ENCODE results near the gene CES3. TPM values are rescaled to one million over a fixed set of nuclear protein-coding genes. Genes with fewer than 3 reads are reported as not detected.
A peak's percentile ranks its signal among the peaks of the same experiment; 100 is the strongest.

CES3 gene
- total and polyA plus RNA-seq, 9 of the 15 experiments (the other 6 are each of a cell fraction or from before 2014, with no cell fraction given), result 0.06 to 2.2 (median 0.68) TPM

GRCh38 chr16:67016681-67017420 is 55.8 kb downstream of the CES3 start:
- BruUV-seq (replicated peaks), result no TSS peak
- CTCF ChIA-PET (ENCODE audit: low intra/inter-chr PET ratio), result interaction anchor here (0.8 to 3.1 kb wide), 7 partner anchors 39 to 169 kb away, joined by 3 to 29 read pairs (median 7); partner anchors contain the start of gene CES3
- WGBS (ENCODE audit: insufficient coverage, low coverage, missing lambda C conversion rate), result 33% methylated on average over 5 of the region's 5 CpGs
- no peaks in the 10 kb centered on the region for H3K27me3 ChIP-seq (ENCODE audit: control insufficient read depth in 2 of 2, insufficient read depth in 2 of 2, low read length in 2 of 2)
- peak overlapping the region in 1 of 2 experiments; percentile 45; a peak in 1 of 4 replicates for H3K9ac ChIP-seq (ENCODE audit: insufficient read depth in 1 of 2, low read depth in 2 of 2, low read length in 2 of 2)
- no peaks in the 10 kb centered on the region for H3K36me3 ChIP-seq (ENCODE audit: control insufficient read depth, insufficient read depth, low read length)
- FAIRE-seq, result no peak
- H3K4me3 ChIP-seq, result no peak overlapping the region
- no peak overlapping the region for H2AFZ ChIP-seq (ENCODE audit: low read depth, low read length)
- H3K79me2 ChIP-seq (ENCODE audit: control insufficient read depth, insufficient read depth, low read length), result no peaks in the 10 kb centered on the region
- TF ChIP-seq GABPB1 (CRISPR knock-in tag; IDR thresholded peaks at IDR 0.05), result 0 out of 2 replicates have a peak, but pooled peaks have one; percentile 2
- no peak for TF ChIP-seq CXXC5 (CRISPR knock-in tag; IDR thresholded peaks at IDR 0.05)
- no peak overlapping the region for H3K4me2 ChIP-seq (ENCODE audit: insufficient read depth, low read length)
- in situ Hi-C loops (cut with MboI), result loop anchor here (5.0 kb wide), 2 partner anchors 75 to 140 kb away; partner anchors contain the start of genes FBXL8 and TRADD
- H3K27ac ChIP-seq (ENCODE audit: extremely low read depth, low read depth, low read length), result no peak overlapping the region
- no peak for ATAC-seq
- DNase-seq (ENCODE audit: extremely low read depth in 1 of 4, low spot score in 3 of 4), result no peak
- POLR2A ChIA-PET, result interaction anchor here (0.8 to 2.0 kb wide), 2 partner anchors 12 to 143 kb away, joined by 4 to 15 read pairs; partner anchors contain the start of genes CBFB, FBXL8 and TRADD
- H4K20me1 ChIP-seq (replicated peaks; ENCODE audit: control insufficient read depth, insufficient read depth, low read length), result no peaks in the 10 kb centered on the region
- intact Hi-C loops (cut with micrococcal nuclease), result loop anchor here (5.0 to 10.0 kb wide), 4 partner anchors 65 to 388 kb away; partner anchors contain the start of gene MATCAP1
- no peaks in the 10 kb centered on the region for H3K9me1 ChIP-seq (ENCODE audit: control insufficient read depth, insufficient read depth, low read length)
- no peaks in the 10 kb centered on the region for H3K9me3 ChIP-seq (replicated peaks; ENCODE audit: control insufficient read depth, insufficient read depth, low read depth, low read length)
- peaks cover 4 to 19% of the 10 kb centered on the region in 2 experiments; a peak in 4 of 5 replicates for H3K4me1 ChIP-seq (replicated peaks in 1 of 2; ENCODE audit: control insufficient read depth in 2 of 2, insufficient read depth in 2 of 2, low read length in 2 of 2)

DNA sequence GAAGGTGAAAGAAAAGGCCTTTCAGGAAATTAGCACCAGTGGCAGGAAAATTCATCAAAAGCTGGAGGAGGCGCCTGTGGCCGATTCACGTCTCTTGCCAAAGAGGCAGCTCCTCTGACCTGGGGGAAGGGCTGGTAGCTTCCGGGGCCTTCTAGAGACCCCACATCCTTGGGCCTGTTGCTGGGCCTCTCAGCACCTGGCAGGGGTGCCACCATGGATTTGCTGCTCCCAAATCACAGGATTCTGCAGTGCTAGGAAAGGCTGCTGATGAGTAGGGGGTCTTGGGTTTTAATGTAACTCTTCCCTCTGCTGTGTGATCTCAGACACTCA is 56.3 kb downstream of the CES3 start:
- no peak overlapping the region for H3K27ac ChIP-seq (ENCODE audit: extremely low read depth, low read depth, low read length)
- FAIRE-seq (no peak), ATAC-seq (no peak), DNase-seq (ENCODE audit: extremely low read depth in 1 of 4, low spot score in 3 of 4) (no peak)
- no peaks in the 10 kb centered on the region for H3K9me3 ChIP-seq (replicated peaks; ENCODE audit: control insufficient read depth, insufficient read depth, low read depth, low read length)
- in situ Hi-C loops (cut with MboI), result loop anchor here (5.0 kb wide), 2 partner anchors 75 to 140 kb away; partner anchors contain the start of genes FBXL8 and TRADD
- peaks cover 4 to 19% of the 10 kb centered on the region in 2 experiments; a peak in 4 of 5 replicates for H3K4me1 ChIP-seq (replicated peaks in 1 of 2; ENCODE audit: control insufficient read depth in 2 of 2, insufficient read depth in 2 of 2, low read length in 2 of 2)
- intact Hi-C loops (cut with micrococcal nuclease), result loop anchor here (5.0 to 10.0 kb wide), 4 partner anchors 65 to 387 kb away; partner anchors contain the start of gene MATCAP1
- no peak overlapping the region for H2AFZ ChIP-seq (ENCODE audit: low read depth, low read length)
- no peaks in the 10 kb centered on the region for H3K27me3 ChIP-seq (ENCODE audit: control insufficient read depth in 2 of 2, insufficient read depth in 2 of 2, low read length in 2 of 2)
- H3K4me3 ChIP-seq, result no peak overlapping the region
- no peaks in the 10 kb centered on the region for H3K9me1 ChIP-seq (ENCODE audit: control insufficient read depth, insufficient read depth, low read length)
- no peaks in the 10 kb centered on the region for H3K36me3 ChIP-seq (ENCODE audit: control insufficient read depth, insufficient read depth, low read length)
- BruUV-seq (replicated peaks), result no TSS peak
- no peaks in the 10 kb centered on the region for H4K20me1 ChIP-seq (replicated peaks; ENCODE audit: control insufficient read depth, insufficient read depth, low read length)
- TF ChIP-seq GABPB2 (CRISPR knock-in tag; conservative IDR thresholded peaks at IDR 0.05) (no peak), GABPB1 (CRISPR knock-in tag; IDR thresholded peaks at IDR 0.05) (0 out of 2 replicates have a peak, but pooled peaks have one; percentile 7)
- TF ChIP-seq, protein P1, sequence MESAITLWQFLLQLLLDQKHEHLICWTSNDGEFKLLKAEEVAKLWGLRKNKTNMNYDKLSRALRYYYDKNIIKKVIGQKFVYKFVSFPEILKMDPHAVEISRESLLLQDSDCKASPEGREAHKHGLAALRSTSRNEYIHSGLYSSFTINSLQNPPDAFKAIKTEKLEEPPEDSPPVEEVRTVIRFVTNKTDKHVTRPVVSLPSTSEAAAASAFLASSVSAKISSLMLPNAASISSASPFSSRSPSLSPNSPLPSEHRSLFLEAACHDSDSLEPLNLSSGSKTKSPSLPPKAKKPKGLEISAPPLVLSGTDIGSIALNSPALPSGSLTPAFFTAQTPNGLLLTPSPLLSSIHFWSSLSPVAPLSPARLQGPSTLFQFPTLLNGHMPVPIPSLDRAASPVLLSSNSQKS (CRISPR knock-in tag; IDR thresholded peaks at IDR 0.05), result no peak
- H3K9ac ChIP-seq (ENCODE audit: insufficient read depth in 1 of 2, low read depth in 2 of 2, low read length in 2 of 2), result no peak overlapping the region
- no peaks in the 10 kb centered on the region for H3K79me2 ChIP-seq (ENCODE audit: control insufficient read depth, insufficient read depth, low read length)
- CTCF ChIA-PET (ENCODE audit: low intra/inter-chr PET ratio), result interaction anchor here (0.8 to 3.1 kb wide), 7 partner anchors 38 to 168 kb away, joined by 3 to 29 read pairs (median 6); no protein-coding TSS in a partner anchor
- H3K4me2 ChIP-seq (ENCODE audit: insufficient read depth, low read length), result no peak overlapping the region
- POLR2A ChIA-PET, result interaction anchor here (0.6 to 2.0 kb wide), 11 partner anchors 9 to 230 kb away, joined by 3 to 15 read pairs (median 3); partner anchors contain the start of gene CBFB
- WGBS (ENCODE audit: insufficient coverage, low coverage, missing lambda C conversion rate), result 36% methylated on average over 4 of the region's 4 CpGs

Measured in K562 (cell line).